ENCODE results near the gene ALDH3A1.

Gene ALDH3A1

DNA sequence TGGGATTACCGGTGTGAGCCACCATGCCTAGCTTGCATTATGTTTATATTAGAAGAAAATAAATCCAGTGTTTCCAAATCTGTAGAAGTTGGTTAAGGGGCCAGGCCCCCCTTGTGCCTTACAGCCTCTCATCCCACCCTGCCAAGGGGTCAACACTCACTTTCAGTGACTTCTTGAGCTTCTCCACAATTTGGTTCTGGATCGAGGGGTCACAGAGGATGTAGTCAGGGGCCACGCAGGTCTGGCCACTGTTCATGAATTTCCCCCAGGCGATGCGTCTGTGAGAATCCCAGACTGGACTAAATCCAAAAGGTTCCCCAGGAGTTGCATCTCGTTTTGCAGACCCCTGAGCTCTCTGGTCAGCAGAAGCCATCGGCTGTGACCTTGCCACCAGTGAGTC lies 7.2 kb downstream of the ALDH3A1 start:
- no peak for FAIRE-seq

DNA sequence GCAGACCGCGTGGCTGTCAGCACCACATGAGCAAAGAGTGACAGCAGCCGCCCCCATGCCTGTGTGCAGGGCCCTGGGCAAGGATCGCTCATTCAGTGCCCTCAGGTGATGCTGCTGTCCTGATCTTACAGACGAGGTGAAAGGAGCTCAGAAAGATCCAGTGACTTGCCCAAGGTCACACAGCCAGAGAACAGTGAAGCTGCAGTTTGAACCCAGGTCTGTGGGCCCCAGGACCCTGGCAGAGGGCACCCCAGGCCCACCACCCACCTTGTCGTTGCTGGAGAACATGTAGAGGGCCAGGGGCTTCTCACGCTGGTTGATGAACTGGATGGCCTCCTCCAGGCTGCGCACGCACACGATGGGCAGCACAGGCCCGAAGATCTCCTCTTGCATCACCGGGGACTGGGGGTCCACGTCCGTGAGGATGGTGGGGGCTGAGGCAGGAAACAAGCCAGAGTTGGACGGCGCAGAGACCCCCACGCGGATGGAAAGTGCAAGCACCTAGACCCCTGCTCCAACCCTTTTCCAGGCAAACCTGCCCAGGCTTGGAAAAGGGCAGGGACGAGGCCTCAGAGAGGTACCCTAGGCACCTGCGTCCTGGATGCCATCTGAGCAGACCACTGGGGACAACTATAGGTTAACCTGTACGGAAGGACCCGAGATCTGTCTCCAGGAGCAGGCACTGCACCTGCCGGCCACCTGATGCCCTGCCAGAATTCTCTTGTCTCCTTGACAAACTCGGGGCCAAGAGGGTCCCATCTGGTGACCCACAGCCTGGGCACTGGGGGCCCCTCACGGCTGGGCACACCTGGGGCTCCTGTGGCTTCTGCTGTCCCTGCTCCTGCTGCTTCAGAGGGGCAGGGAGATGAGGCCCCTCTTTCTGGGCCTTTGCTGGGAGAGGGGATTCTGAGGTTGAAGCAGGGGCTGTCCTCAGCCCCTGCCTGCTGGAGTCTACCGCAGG lies 8.6 kb downstream of the ALDH3A1 start:
- no peak for FAIRE-seq

DNA sequence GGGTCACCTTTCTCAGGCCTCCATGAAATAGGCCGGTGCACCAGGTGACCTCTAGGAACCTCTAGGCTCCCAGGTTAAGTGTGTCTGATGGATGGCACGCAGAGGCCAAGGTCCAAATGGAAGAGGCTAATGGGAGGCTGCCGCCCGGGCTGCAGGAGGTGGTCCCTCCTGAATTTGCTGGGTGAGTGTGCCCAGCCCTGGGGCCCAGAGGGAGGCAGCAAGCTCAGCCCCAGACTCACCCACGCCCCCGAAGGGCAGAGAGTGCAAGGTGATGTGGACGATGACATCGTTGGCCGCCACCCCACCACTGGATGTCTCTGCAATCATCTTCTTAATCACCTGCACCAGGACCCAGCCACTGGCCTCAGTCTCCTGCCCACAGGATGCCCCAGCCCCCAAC lies 9.3 kb downstream of the ALDH3A1 start:
- no peak for FAIRE-seq

DNA sequence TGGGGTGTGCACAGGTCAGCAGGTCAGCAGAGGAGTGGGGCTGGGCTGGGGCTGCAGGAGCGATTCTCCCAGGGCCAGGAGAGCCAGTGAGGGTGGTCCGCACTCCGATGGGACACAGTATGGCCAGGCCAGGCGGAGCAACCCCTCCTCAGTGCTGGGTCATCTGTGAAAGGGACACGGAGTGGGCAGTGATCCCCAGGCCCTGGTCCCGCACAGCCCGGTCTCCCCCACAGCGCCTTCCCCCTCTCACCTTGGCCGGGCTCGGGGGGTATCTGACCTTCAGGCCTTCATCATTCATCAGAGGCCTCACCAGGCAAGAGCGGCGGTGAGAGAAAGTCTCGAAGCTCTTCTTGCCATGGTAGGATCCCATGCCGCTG lies 10.0 kb downstream of the ALDH3A1 start:
- no peak for FAIRE-seq

DNA sequence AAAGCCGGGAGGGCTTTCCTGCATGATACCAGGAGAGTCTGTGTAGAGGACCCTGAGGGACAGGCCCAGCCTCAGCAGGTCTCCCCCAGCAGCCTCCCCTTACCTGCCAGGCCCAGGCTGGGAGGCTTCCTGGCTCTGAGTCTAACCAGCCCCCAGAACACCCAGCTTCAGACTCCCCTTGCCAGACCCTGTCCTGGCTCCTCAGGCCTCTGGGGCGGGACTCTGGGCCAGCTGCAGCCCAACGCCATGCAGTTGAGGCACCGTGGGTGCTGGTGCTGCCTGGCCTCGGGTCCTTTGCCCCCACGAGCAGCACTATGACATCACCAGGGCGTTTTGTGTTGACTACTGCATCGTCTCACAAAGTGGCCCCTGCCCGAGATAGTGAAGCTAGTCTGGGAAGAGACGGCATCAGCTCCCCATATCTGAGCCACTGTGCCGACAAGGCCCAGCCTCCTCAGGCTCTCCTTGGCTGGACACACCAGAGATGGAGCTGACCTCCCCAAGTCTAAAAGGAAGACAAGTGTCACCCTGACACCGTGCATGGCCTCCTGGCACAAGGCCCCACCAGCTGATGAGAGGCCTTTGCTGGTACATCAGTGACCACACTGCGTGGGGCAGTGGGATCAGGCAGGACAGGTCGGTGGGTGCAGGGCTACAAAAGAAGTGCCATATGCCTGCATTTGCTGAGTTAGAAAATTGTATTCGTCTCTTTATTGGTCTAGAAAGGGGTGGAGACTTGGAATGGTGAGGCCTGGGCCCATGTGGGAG lies 10.6 kb downstream of the ALDH3A1 start:
- FAIRE-seq: no peak

DNA sequence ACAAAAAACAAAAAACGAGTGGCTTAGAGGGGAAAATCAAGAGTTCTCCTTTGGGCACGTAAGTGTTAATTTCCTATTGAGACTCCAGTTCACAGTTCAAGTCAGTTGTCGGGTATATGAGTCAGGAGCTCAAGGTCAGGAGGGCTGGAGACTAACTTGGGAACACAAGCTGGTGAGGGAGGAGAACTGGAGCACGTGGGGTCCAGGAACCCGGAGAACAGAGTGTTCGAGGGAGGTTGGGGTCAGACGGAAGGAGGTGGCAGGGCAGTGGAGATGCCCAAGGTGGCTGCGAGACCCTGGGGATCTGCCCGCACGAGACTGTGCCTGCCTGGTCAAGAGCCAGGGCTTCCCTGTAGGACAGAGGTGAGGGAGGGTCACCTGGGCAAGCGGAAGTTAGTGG lies 12.0 kb downstream of the ALDH3A1 start:
- FAIRE-seq: no peak

DNA sequence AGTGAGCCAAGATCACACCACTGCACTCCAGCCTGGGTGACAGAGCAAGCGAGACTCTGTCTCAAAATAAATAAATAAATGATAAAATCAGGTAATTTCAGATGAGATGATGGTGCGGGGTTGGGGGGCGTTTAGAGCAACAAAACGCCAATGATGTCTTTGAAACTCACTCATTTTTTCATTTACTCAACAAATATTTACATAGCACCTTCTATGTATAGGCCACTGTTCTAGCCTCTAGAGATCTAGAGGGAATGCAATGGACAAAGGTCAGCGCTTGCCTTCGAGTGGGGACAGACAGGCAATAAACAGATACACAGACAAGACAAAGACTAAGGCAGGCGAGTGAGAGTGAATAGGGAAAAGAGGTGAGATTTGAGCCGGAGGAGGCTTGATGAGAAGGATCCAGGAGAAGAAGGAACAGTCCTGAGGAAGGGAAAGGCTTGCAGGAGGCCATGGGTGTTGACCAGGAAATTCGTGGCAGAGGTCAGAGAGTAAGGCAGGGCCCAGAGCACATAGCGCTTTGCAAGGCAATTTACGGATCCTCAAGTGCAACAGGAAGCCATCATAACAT lies 14.1 kb downstream of the ALDH3A1 start:
- no peak for FAIRE-seq

DNA sequence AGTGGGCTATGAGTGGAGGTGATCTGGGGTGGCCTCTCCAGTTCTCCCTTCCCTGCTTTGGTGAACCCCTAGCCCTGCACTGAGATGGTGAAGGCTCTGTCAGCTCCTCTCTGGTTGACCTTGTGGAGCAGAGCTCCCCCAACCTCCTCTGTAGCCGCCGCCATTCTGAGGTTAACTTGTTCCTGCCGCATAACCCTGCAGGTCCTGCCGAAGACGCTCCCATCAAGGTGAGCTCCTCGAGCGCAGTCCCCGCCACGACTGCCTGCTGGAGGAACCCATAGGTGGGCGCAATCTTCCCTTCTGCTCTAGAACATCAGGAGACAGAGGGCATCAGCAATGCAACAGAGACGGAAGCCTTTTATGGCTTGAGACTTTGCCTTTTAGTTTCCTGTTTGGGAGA lies 16.5 kb downstream of the ALDH3A1 start:
- FAIRE-seq: no peak

DNA sequence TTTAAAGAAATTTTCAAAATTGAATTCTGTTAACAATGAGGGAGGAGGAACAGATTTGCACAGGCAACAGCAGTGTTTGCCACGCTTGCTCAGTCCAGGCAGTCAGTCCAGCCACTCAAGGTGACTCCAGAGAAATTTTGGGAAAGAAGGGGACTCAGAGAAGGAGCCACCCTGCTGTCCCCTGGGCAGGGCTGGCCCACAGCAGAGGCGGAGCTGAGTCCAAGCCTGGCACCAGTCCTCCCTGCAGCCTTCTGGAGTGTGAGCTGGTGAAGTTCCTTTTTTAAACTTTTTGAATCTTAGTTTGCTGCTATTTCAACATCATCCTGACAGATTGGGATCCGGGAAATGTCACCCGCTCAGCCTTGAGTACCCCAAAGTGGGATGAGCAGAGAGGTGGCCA lies 17.3 kb downstream of the ALDH3A1 start:
- no peak for FAIRE-seq

DNA sequence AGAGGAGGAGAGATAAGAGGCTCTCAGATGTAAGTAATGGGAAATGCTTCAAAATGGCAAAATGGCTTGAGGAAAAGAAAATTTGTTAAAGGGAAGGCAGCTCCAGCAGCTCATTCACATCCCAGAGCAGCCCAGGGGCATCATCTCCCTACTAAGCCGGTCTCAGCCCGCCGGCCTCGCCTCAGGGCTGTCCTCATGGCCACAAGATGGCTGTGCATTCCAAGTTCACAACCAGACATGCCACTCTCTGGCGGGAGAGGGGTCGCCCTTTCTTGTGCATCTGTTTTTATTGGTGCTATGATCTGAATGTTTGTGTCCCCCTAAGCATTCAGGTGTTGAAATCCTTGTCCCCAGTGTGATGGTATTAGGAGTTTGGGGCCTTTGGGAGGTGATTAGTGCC lies 18.2 kb downstream of the ALDH3A1 start:
- FAIRE-seq: no peak

DNA sequence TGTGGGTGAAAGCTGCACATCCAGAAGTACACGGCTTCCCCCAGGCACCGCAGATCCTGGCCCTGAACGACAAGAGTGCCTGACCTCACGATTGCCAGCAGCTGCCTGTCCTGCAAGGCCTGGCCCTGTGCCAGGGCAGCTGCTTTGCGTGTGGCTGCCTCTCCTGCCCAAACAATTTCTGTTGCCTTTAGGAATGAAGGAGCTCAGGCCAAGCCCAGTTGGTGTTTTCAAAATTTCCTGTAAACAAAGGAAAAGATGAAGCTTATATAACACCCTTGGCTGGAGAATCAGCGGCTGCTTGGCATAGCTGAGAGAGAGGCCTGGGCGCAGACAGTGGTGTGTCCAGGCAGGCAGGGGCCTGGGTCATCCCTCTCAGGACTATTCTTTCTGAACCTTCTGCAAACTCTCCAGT lies 20.0 kb downstream of the ALDH3A1 start:
- no peak for FAIRE-seq

DNA sequence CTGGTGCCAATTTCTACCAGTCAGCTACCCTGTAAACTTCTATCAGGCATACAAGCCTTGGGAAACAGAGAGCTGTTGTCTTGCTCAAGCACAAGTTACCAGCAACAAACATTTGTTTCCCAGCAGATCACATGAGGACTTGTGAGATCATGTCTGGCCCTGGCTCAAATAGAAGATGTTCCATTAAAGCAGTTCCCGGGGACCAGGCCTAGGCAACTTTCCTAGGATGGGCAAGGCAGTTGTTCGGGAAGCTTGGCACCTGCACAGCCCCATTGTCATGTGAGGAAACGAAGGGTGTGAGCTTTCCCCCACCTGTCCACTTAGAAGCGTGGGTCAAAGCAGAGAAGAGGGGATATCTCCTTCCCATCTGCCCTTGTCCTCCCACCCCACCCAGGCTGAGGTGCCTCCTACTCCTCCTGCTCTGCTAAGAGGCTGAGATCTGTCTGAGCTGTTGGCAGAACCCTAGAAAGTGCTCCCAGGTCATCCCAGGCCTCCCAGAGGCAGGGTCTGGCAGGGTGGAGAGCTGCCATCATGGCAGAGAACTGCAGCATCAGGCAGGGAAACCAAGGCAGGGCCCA lies 20.5 kb downstream of the ALDH3A1 start:
- FAIRE-seq: no peak

DNA sequence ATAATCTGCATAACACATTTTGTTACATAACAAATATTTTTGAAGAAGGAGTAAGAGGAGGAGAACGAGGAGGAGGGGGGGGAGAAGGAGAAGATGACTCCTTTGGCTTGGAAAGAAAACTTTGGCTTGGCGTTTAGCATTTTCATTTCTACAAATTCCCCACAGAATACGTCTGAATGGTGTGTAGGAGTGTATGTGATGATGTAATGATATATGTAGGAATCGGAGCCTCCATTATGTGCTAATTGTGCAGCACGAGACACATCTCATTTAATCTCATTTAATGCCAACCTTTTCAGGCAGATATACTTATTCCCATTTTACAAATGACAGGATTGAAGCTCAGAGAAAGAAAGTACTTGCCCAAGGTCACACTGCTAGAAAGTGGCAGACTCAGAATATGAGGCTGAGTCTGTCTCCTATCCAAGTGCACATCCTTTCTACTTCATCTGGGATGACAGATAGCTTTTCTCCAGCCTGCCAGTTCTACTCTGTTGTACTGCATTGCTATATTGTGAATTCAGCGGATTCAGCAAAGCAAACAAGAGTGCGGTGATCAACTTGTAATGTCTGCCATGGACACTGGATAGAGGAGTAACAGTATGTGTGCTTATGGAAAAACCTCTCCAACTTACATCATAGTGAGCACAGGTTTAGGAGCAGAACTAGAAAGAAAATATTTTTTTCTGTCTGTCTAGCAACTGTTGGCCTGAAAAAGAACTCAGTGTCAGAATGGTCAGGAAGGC lies 21.3 kb downstream of the ALDH3A1 start:
- FAIRE-seq: no peak

DNA sequence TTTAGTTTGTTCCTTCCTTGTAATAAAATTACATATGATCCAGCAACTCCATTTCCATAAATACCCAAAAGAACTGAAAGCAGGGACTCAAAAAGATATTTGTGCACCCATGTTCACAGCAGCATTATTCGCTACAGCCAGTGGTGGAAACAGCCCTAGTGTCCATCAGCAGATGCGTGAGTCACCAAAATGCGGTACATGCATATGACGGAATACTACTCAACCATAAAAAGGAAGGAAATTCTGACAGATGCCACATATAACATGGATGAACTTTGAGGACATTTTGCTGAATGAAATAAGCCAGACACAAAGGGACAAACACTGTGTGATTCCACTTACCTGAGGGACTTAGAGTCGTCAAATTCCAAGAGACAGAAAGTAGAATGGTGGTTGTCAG lies 22.6 kb downstream of the ALDH3A1 start:
- no peak for FAIRE-seq

DNA sequence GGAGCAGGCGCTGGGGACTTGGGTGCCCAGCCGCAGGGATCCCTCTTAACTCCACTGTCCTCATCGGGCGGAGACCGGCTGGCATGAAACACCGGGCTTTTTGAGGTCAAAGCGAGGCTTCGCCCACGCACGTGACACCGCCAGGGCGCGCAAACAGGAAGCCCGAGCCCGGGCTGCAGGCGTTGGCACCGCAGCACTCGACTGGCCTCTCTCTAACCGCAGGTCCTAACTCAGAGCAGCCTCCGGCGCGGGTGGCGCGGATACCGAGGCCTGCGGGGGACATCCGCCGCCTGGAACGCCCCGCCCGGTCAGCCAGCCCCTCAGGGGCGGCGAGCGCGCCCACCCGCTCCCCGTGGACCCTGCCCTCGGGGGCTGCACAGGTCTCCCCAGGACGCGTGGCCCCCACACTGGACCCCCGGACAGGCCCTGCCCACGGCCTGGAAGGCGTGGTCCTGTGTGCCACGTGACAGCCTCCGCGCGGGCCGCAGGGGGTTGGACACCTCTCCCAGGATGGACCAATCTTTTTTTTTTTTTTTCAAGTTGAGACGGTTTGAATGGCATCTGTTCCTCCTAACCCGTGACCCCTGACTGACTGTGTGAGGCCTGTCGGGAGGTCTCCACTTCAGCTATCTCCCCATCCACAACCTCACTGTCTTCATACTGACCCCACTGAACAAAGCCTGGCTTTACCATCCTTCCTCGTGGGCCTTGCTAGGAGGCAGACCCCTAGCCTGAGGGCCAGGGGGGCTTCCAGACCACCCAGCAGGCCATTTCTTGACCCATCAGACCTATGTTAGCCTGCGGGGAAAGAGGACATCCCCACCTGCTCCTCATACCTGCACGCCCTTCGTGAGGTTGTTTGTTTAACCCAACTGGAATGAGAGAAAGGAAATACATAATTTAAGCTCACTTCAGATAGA lies 23.3 kb downstream of the ALDH3A1 start:
- FAIRE-seq: no peak

DNA sequence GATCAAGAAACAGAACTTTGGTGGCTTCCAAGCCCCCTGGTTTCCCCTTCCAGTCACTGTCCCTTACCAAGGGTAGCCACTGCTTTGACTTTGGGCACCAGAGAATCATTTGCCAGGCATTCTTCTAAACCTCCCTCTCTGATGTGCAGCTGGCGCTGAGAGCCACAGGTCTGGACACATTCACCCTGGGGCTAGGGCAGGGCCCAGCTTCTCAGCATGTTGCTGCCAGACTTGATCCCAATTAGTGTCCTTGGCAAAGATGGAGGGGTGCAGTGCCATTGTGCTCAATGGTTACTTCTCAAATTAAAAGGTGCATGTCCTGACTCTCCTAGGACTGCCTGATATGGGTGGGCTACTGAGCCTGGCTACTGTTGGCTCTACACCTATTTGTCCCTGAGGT lies 24.1 kb downstream of the ALDH3A1 start:
- FAIRE-seq: no peak

DNA sequence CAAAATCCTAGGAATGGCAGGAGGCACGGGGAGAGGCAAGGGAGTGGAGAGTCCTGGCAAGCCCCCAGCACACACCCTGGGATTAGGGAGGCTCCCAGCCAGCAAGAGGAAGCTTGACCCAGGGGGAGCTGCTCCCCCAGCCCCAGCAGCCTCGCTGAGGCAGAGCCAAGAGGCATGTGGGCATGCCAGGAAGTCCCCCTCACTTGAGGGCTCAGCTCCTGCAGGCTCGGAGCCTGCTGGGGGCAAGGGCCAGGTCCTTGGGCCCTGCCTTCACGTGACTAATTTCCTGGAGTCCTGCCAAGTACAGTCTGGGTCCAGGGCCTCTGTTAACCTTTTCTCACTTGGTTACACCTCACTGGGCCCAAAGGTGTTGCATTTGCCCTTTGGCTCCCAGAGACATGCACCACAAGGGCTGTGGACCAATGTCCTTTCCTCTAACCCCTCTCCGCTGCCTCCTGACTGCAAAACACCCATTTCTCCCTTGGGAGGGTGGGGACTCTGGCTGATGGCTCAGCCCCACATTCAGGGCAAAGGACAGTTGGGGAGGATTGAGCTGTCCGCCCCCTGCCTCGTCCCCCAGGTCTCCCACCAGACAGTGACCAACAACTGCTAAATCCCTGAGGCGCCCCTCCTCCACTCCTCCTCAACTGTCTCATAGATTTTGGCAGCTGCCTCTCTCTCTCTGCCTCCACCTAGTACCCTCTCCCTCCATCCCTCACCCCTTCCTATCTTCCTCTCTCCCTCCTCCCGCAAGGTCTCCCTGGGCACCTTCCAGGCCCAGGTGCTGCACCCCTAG lies 27.3 kb downstream of the ALDH3A1 start:
- FAIRE-seq: no peak

DNA sequence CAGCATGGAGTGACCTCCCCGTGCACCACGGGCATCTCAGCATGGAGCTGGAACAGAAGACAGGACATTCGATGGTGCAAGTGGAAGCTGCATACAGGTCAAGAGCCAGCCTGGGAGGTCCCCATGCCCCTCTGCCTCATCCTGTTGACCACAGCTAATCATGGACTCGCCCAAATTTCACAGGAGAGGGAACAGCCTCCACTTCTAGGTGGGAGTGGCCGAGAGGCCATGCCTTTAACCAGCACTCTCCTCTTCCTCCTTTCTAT lies 28.0 kb downstream of the ALDH3A1 start:
- no peak for FAIRE-seq

DNA sequence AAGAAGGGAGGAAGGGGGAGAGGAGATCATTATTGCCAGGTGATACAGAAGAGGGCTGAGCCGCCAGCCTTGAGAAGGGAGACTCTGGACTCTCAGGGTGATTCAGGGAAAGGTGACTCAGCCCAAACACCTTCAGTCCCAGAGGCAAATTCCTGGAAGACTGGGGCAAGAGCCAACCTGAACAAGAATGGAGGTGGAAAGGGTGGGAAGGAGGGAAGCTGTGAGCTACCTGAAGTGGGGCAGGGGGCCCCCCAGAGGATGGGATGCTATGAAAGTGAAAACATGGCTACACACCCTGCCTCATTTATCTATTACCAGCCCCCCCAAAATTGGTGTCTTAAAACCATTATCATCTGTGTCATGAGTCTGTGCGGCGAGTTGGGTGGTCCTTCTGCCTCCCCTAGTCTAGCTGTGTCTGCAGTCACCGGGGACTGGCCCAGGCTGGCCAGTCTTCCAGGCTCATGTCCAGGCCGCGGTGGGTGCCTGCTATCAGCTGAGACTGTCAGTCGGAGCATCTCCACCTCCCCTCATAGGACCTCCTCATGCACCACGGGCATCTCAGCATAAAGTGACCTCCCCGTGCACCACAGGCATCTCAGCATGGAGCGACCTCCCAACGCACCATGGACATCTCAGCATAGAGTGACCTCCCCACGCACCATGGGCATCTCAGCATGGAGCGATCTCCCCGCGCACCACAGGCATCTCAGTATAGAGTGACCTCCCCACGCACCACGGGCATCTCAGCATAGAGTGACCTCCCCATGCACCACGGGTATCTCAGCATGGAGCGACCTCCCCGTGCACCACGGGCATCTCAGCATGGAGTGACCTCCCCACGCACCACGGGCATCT lies 28.5 kb downstream of the ALDH3A1 start:
- FAIRE-seq: no peak

Measured in A204.1 (cell line).